ENCODE measurements around the gene KLHL29.

The KLHL29 gene

GRCh38 chr2:23666980-23667357, 282.0 kb downstream of the KLHL29 start:
- DNase-seq = peak; percentile 10

GRCh38 chr2:23668756-23669304, 283.9 kb downstream of the KLHL29 start:
- no peak for DNase-seq

GRCh38 chr2:23669413-23670244, 284.6 kb downstream of the KLHL29 start:
- DNase-seq = peak; percentile 94

- DNase-seq = no peak
Measured at GRCh38 chr2:23670245-23670592, 285.2 kb downstream of the KLHL29 start.

GRCh38 chr2:23673082-23673481, 288.1 kb downstream of the KLHL29 start:
- no peak for DNase-seq

GRCh38 chr2:23673830-23674679, 289.1 kb downstream of the KLHL29 start:
- DNase-seq = no peak

GRCh38 chr2:23675506-23675905, 290.5 kb downstream of the KLHL29 start:
- no peak for DNase-seq

- no peak for DNase-seq
Measured at GRCh38 chr2:23677836-23678235, 292.9 kb downstream of the KLHL29 start.

- DNase-seq = no peak
Measured at GRCh38 chr2:23679044-23679443, 294.1 kb downstream of the KLHL29 start.

GRCh38 chr2:23680951-23681350, 296.0 kb downstream of the KLHL29 start:
- no peak for DNase-seq

GRCh38 chr2:23681356-23682140, 296.6 kb downstream of the KLHL29 start:
- DNase-seq = peak; percentile 69

GRCh38 chr2:23682481-23682880, 297.5 kb downstream of the KLHL29 start:
- DNase-seq = no peak

- DNase-seq = no peak
Measured at GRCh38 chr2:23683001-23683400, 298.0 kb downstream of the KLHL29 start.

GRCh38 chr2:23684395-23685176, 299.6 kb downstream of the KLHL29 start:
- DNase-seq = no peak

GRCh38 chr2:23685181-23685580, 300.2 kb downstream of the KLHL29 start:
- no peak for DNase-seq

GRCh38 chr2:23685706-23686105, 300.7 kb downstream of the KLHL29 start:
- no peak for DNase-seq

- no peak for DNase-seq
Measured at GRCh38 chr2:23686405-23687029, 301.5 kb downstream of the KLHL29 start.

GRCh38 chr2:23687214-23687613, 302.2 kb downstream of the KLHL29 start:
- no peak for DNase-seq

- DNase-seq = no peak
Measured at GRCh38 chr2:23687713-23688112, 302.7 kb downstream of the KLHL29 start.

GRCh38 chr2:23688486-23689130, 303.6 kb downstream of the KLHL29 start:
- DNase-seq = no peak

- DNase-seq = no peak
Measured at GRCh38 chr2:23689131-23689700, 304.2 kb downstream of the KLHL29 start.

All from NCI-H1694 treated with DMSO at 0.1 percent for 48 hours (cell line).